Fibroblast of skin of abdomen (primary cell): ENCODE results near the gene OPN3.

Experiments used
- DNase-seq: peaks from one replicate; pipeline ENCODE4 v3.0.0-alpha.2; 2013

The OPN3 gene

GRCh38 chr1:241586905-241587512, 53.2 kb downstream of the OPN3 start:
- no peak for DNase-seq

GRCh38 chr1:241582921-241583321, 57.2 kb downstream of the OPN3 start:
- DNase-seq = no peak

- no peak for DNase-seq
These were observed 60.7 kb downstream of the OPN3 start for GRCh38 chr1:241579434-241579833.

- no peak for DNase-seq
These were observed 66.0 kb downstream of the OPN3 start for GRCh38 chr1:241574154-241574553.

- DNase-seq = no peak
These were observed 70.3 kb downstream of the OPN3 start for GRCh38 chr1:241569848-241570247.

- DNase-seq = no peak
These were observed 79.4 kb downstream of the OPN3 start for GRCh38 chr1:241560849-241561187.

GRCh38 chr1:241560146-241560848, 79.9 kb downstream of the OPN3 start:
- DNase-seq = no peak

GRCh38 chr1:241557551-241558193, 82.5 kb downstream of the OPN3 start:
- DNase-seq = no peak

- DNase-seq = no peak
These were observed 83.1 kb downstream of the OPN3 start for GRCh38 chr1:241557031-241557430.

- no peak for DNase-seq
These were observed 84.6 kb downstream of the OPN3 start for GRCh38 chr1:241555526-241555925.

- no peak for DNase-seq
These were observed 86.1 kb downstream of the OPN3 start for GRCh38 chr1:241553886-241554592.

GRCh38 chr1:241551759-241552638, 88.2 kb downstream of the OPN3 start:
- no peak for DNase-seq

GRCh38 chr1:241550318-241550717, 89.9 kb downstream of the OPN3 start:
- no peak for DNase-seq

GRCh38 chr1:241548008-241548407, 92.2 kb downstream of the OPN3 start:
- no peak for DNase-seq
